SHP77 (cell line): ENCODE measurements around the gene ESYT1.

Experiments
- DNase-seq, 2 experiments: peaks; one replicate each; lab custom pipeline; 2025; lab: John Stamatoyannopoulos, UW

Gene ESYT1

GRCh38 chr12:56129206-56129941 is 1.3 kb downstream of the ESYT1 start:
- DNase-seq: peak in 1 of 2 experiments; percentile 63

GRCh38 chr12:56129942-56130495 is 2.0 kb downstream of the ESYT1 start:
- no peak for DNase-seq

GRCh38 chr12:56130876-56131275 is 2.8 kb downstream of the ESYT1 start:
- DNase-seq: no peak

GRCh38 chr12:56134897-56135296 is 6.8 kb downstream of the ESYT1 start:
- DNase-seq: no peak

- DNase-seq: no peak
Measured at GRCh38 chr12:56137853-56138571, 9.9 kb downstream of the ESYT1 start.

GRCh38 chr12:56141946-56142784 is 14.1 kb downstream of the ESYT1 start:
- DNase-seq: no peak

- no peak for DNase-seq
Measured at GRCh38 chr12:56143217-56143616, 15.2 kb downstream of the ESYT1 start.

- no peak for DNase-seq
Measured at GRCh38 chr12:56143870-56144269, 15.8 kb downstream of the ESYT1 start.

GRCh38 chr12:56145217-56145616 is 17.1 kb downstream of the ESYT1 start:
- no peak for DNase-seq

- DNase-seq: no peak
Measured at GRCh38 chr12:56146492-56147460, 18.7 kb downstream of the ESYT1 start.

GRCh38 chr12:56150563-56150962 is 22.5 kb downstream of the ESYT1 start:
- DNase-seq: no peak

- peak; percentile 84 for DNase-seq
Measured at GRCh38 chr12:56151672-56152131, 23.6 kb downstream of the ESYT1 start.

GRCh38 chr12:56152132-56152755 is 24.2 kb downstream of the ESYT1 start, which contains the start of gene MYL6B:
TSS of gene MYL6B (plus strand) at chr12:56152587. CDS start at chr12:56153919, 1,332 bp downstream.
- peak; percentile 83 to 93 for DNase-seq

GRCh38 chr12:56152756-56153677 is 24.9 kb downstream of the ESYT1 start:
- no peak for DNase-seq

- no peak for DNase-seq
Measured at GRCh38 chr12:56153678-56154065, 25.6 kb downstream of the ESYT1 start.

- DNase-seq: no peak
Measured at GRCh38 chr12:56154246-56154771, 26.2 kb downstream of the ESYT1 start.

GRCh38 chr12:56154818-56155217 is 26.8 kb downstream of the ESYT1 start:
- no peak for DNase-seq

GRCh38 chr12:56155256-56155845 is 27.3 kb downstream of the ESYT1 start:
- DNase-seq: no peak
